Endothelial cell of umbilical vein (primary cell): ENCODE data around the gene LST1. TPM values are rescaled to one million over a fixed set of nuclear protein-coding genes. Genes with fewer than 3 reads are reported as not detected.

Experiments used
- BruUV-seq: library from RNA; stranded (reverse); fragments of 400-500 nt; replicated peaks from 2 replicates; lab custom pipeline; 2021; lab: Mats Ljungman, UMichigan
- CTCF ChIA-PET: fragments of 300-600, 350-600 bp; sonication (Branson Sonifier 250); formaldehyde crosslinking; loops from one replicate; lab custom pipeline; 2021; ENCODE audit warnings: antibody characterized with exemption, inconsistent platforms; lab: Charles Lee
- POLR2A ChIA-PET: fragments of 300-600, 350-600 bp; sonication (Branson Sonifier 250); formaldehyde crosslinking; loops from one replicate; lab custom pipeline; 2021; ENCODE audit warnings: antibody characterized with exemption, inconsistent platforms; lab: Charles Lee
- DNase-seq: peaks from one replicate; pipeline ENCODE4 v3.0.0-alpha.2; 2011; ENCODE audit warnings: low read depth, low spot score
- FAIRE-seq: peaks from 2 replicates; lab custom pipeline; 2011; peaks lifted over from hg19 to GRCh38; lab: Jason Lieb, UNC
- H2AFZ ChIP-seq: 2 replicates; pipeline ENCODE4 v1.6.0; 2012; ENCODE audit warnings: low read depth, low read length, control low read depth, inconsistent platforms
- H3K27ac ChIP-seq: 2 replicates; pipeline ENCODE4 v1.5.1; 2011; ENCODE audit warnings: low read depth, mild to moderate bottlenecking, control low read depth, low read length, moderate library complexity; ENCODE audit not compliant: insufficient read depth
- H3K27me3 ChIP-seq, 2 experiments: 2 replicates each; pipeline versions ENCODE4 v1.6.0 to v1.6.1; 2011; ENCODE audit warnings: low read length in 2 of 2, mixed read lengths in 1 of 2; ENCODE audit not compliant: control insufficient read depth in 2 of 2, insufficient read depth in 2 of 2
- H3K36me3 ChIP-seq, 2 experiments: 2 replicates in 1 of 2; 3 replicates in 1 of 2; pipeline ENCODE4 v1.5.1; 2011; ENCODE audit warnings: low read length in 2 of 2, mild to moderate bottlenecking in 1 of 2, moderate library complexity in 1 of 2; ENCODE audit not compliant: control insufficient read depth in 2 of 2, insufficient read depth in 2 of 2; ENCODE audit errors: extremely low read depth in 1 of 2
- H3K4me1 ChIP-seq: 3 replicates; pipeline ENCODE4 v1.5.1; 2011; ENCODE audit warnings: mild to moderate bottlenecking, low read length; ENCODE audit not compliant: control insufficient read depth, insufficient read depth; ENCODE audit errors: extremely low read depth
- H3K4me2 ChIP-seq: 2 replicates; pipeline ENCODE4 v1.6.1; 2011; ENCODE audit warnings: low read length, control low read depth, mixed read lengths; ENCODE audit not compliant: insufficient read depth
- H3K4me3 ChIP-seq, 3 experiments: fragments of 200-600 bp in 1 of 3; sonication (generic), shearing (Covaris generic) in 1 of 3; replicated peaks in 1 of 3; 2 replicates each; pipeline ENCODE4 v1.5.1; 2011 to 2016; ENCODE audit warnings: control low read depth in 3 of 3, low read length in 3 of 3, mild to moderate bottlenecking in 2 of 3, inconsistent platforms in 1 of 3, low read depth in 1 of 3, moderate library complexity in 1 of 3; ENCODE audit not compliant: insufficient read depth in 1 of 3
- H3K79me2 ChIP-seq: 2 replicates; pipeline ENCODE4 v1.6.0; 2012; ENCODE audit warnings: low read length, inconsistent platforms; ENCODE audit not compliant: control insufficient read depth, insufficient read depth
- H3K9ac ChIP-seq: replicated peaks from 2 replicates; pipeline ENCODE3; 2011; ENCODE audit warnings: low read length, control low read depth; ENCODE audit not compliant: insufficient read depth; ENCODE audit errors: extremely low read depth
- H3K9me1 ChIP-seq: replicated peaks from 3 replicates; pipeline ENCODE4 v1.6.0; 2011; ENCODE audit warnings: mild to moderate bottlenecking, low read length; ENCODE audit not compliant: control insufficient read depth, insufficient read depth; ENCODE audit errors: extremely low read depth
- H3K9me3 ChIP-seq: replicated peaks from 2 replicates; pipeline ENCODE4 v1.5.1; 2012; ENCODE audit warnings: low read length, inconsistent platforms; ENCODE audit not compliant: control insufficient read depth, insufficient read depth
- H4K20me1 ChIP-seq: replicated peaks from 2 replicates; pipeline ENCODE3; 2011; ENCODE audit warnings: mild to moderate bottlenecking, low read length; ENCODE audit not compliant: control insufficient read depth, insufficient read depth; ENCODE audit errors: extremely low read depth
- CTCF ChIP-seq, 2 donors: IDR thresholded peaks; 1 replicate in 1 of 2; 2 replicates in 1 of 2; pipeline ENCODE4 v1.5.1; 2011; ENCODE audit warnings: low read length in 2 of 2, mild to moderate bottlenecking in 2 of 2, moderate library complexity in 2 of 2, control low read depth in 1 of 2, inconsistent platforms in 1 of 2, low read depth in 1 of 2; ENCODE audit not compliant: insufficient read depth in 1 of 2; ENCODE audit errors: extremely low read depth in 1 of 2
- EZH2 ChIP-seq: IDR thresholded peaks from 2 replicates; pipeline ENCODE4 v1.6.1; 2012; ENCODE audit warnings: borderline replicate concordance, low read depth, mild to moderate bottlenecking, moderate library complexity, low read length, inconsistent platforms; ENCODE audit not compliant: severe bottlenecking
- FOS ChIP-seq: IDR thresholded peaks from 2 replicates; pipeline ENCODE4 v1.6.1; 2011; ENCODE audit warnings: mild to moderate bottlenecking, low read length, moderate library complexity, borderline replicate concordance; ENCODE audit not compliant: insufficient read depth
- GATA2 ChIP-seq: IDR thresholded peaks from 2 replicates; pipeline ENCODE4 v1.7.0; 2011; ENCODE audit warnings: low read depth, mild to moderate bottlenecking, moderate library complexity, mixed read lengths, low read length; ENCODE audit not compliant: insufficient read length, insufficient read depth
- MAX ChIP-seq: IDR thresholded peaks from 2 replicates; pipeline ENCODE4 v1.6.1; 2011; ENCODE audit not compliant: insufficient read depth, insufficient read length
- POLR2A ChIP-seq: IDR thresholded peaks from 2 replicates; pipeline ENCODE4 v1.6.1; 2012; ENCODE audit warnings: low read depth, mild to moderate bottlenecking, control low read depth, low read length
- dilution Hi-C: fragments of 300-500 bp; cut with MboI; formaldehyde crosslinking; loops from one replicate; pipeline ENCODE4 v1.15.0; 2019; ENCODE audit warnings: low sequenced_read_pairs; ENCODE audit not compliant: extremely low pct_ligation_motif_present
- intact Hi-C: fragments of 100-400 bp; cut with micrococcal nuclease; formaldehyde crosslinking; loops from one replicate; pipeline ENCODE4 v1.10.0; 2022
- polyA plus RNA-seq, 4 experiments: library from polyadenylated mRNA; depleted of rRNA in 3 of 4; stranded (reverse) in 3 of 4; unstranded in 1 of 4; fragments of >200 nt; gene quantifications; 2 replicates each; pipeline versions ENCODE4 v1.2.1 to v1.2.3, GENCODE V29; 2011 to 2012; ENCODE audit warnings: missing spikeins in 1 of 4
- total RNA-seq: library from RNA; stranded (reverse); gene quantifications from 2 replicates; pipeline ENCODE4 v1.2.3, GENCODE V29; 2021

Gene LST1
- total and polyA plus RNA-seq, 2 donors (not counting 3 experiments of a cell fraction or from before 2014, with no cell fraction given) = 1.00 to 1.8 TPM

- TF ChIP-seq GATA2 (no peak), CTCF (IDR thresholded peaks at IDR 0.05; ENCODE audit: extremely low read depth in 1 of 2, insufficient read depth in 1 of 2, low read depth in 1 of 2, low read length in 2 of 2) (no peak), FOS (no peak), MAX (no peak), POLR2A (no peak), EZH2 (no peak)
- intact Hi-C loops = no loop called here
- Histone ChIP-seq H3K27me3 (no peaks in the 10 kb centered on the region), H3K36me3 (no peaks in the 10 kb centered on the region), H2AFZ (no peak overlapping the region), H3K27ac (no peak overlapping the region), H3K79me2 (peaks cover 10% of the 10 kb centered on the region), H3K4me2 (no peak overlapping the region), H3K9me3 (no peaks in the 10 kb centered on the region), H4K20me1 (no peaks in the 10 kb centered on the region), H3K4me3 (no peak overlapping the region), H3K9me1 (no peaks in the 10 kb centered on the region), H3K9ac (no peak overlapping the region), H3K4me1 (peaks cover 16% of the 10 kb centered on the region)
- BruUV-seq = no TSS peak
- ChIA-PET CTCF (interaction anchor here (0.5 to 32.6 kb wide), 4 partner anchors 8 to 869 kb away, joined by 3 to 1517 read pairs (median 151); partner anchors contain the start of genes ATP6V1G2, DDX39B, LST1 and NCR3), POLR2A (no interaction called here)
- no peak for FAIRE-seq
- dilution Hi-C loops = no loop called here
- DNase-seq = no peak
Observed at GRCh38 chr6:31577579-31577966, 8.5 kb upstream of the LST1 start.
